ENCODE data around the gene DNAI4.

The DNAI4 gene

DNA sequence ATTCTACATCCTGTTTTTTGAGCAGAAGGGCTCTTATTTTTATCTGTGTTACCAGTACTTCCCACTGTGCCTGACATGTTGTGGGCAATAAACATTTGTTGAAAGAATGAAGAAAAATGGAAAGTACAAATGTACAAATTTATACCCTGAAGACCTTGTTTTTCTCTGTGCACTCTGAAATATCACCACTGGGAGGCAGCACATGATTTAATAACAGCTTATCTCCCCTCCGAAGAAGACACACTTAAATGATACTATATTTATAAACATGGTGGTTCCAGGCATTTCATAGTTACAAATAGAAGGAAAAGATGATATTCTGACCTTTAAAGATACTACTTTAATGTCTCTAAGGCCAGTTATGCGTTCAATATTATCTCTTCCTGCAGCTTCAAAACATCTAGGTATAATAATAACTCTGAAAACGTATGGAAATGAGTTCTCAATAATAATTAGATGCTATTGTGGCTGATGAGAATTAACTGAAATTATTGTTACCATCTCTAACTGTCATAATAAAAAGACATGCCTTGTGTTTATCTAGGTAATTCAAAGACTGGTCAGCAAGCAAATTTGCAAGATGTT, 159.6 kb downstream of the DNAI4 start:
- peak; percentile 34 for DNase-seq

Measured in NCI-H2081 treated with DMSO at 0.1 percent for 48 hours (cell line).